GM23338 (cell line): ENCODE results near the gene SLC4A8. TPM values are rescaled to one million over a fixed set of nuclear protein-coding genes. Genes with fewer than 3 reads are reported as not detected.

Experiments
- ATAC-seq: fragments of 200-7000 bp; cut with Tn5 transposase; 3 replicates; pipeline ENCODE4 v1.9.1; 2020
- DNase-seq: peaks from one replicate; pipeline ENCODE4 v3.0.0-alpha.2; 2015; ENCODE audit warnings: low spot score
- H2AFZ ChIP-seq: fragments of 200-600 bp; sonication (generic); 2 replicates; pipeline ENCODE4 v1.8.0; 2016; ENCODE audit warnings: antibody characterized with exemption, mild to moderate bottlenecking, moderate library complexity
- H3F3A ChIP-seq: fragments of 200-600 bp; sonication (generic); replicated peaks from 2 replicates; pipeline ENCODE4 v1.8.0; 2017; ENCODE audit warnings: antibody characterized with exemption, mixed run types, low read depth
- H3K27ac ChIP-seq: fragments of 200-600 bp; sonication (generic); 2 replicates; pipeline ENCODE4 v1.6.1; 2016; ENCODE audit warnings: low read depth
- H3K27me3 ChIP-seq: fragments of 200-600 bp; sonication (generic); 2 replicates; pipeline ENCODE4 v1.8.0; 2016; ENCODE audit warnings: mild to moderate bottlenecking, mixed run types, moderate library complexity; ENCODE audit not compliant: insufficient read depth
- H3K36me3 ChIP-seq: fragments of 200-600 bp; sonication (generic); 2 replicates; pipeline ENCODE4 v1.8.0; 2016; ENCODE audit warnings: mild to moderate bottlenecking; ENCODE audit not compliant: insufficient read depth
- H3K4me1 ChIP-seq: fragments of 200-600 bp; sonication (generic); 2 replicates; pipeline ENCODE4 v1.8.0; 2016; ENCODE audit warnings: mild to moderate bottlenecking, moderate library complexity; ENCODE audit not compliant: insufficient read depth
- H3K4me2 ChIP-seq: fragments of 200-600 bp; sonication (generic); 2 replicates; pipeline ENCODE4 v1.7.1; 2017; ENCODE audit warnings: mixed run types
- H3K4me3 ChIP-seq: fragments of 200-600 bp; sonication (generic); 2 replicates; pipeline ENCODE4 v1.6.1; 2016; ENCODE audit warnings: mixed run types
- H3K79me2 ChIP-seq: fragments of 200-600 bp; sonication (generic); replicated peaks from 2 replicates; pipeline ENCODE4 v1.8.0; 2017; ENCODE audit warnings: mild to moderate bottlenecking; ENCODE audit not compliant: insufficient read depth
- H3K9me2 ChIP-seq: fragments of 200-600 bp; sonication (generic); 2 replicates; pipeline ENCODE4 v1.8.0; 2017; ENCODE audit not compliant: insufficient read depth
- H4K20me1 ChIP-seq: fragments of 200-600 bp; sonication (generic); replicated peaks from 2 replicates; pipeline ENCODE4 v1.8.0; 2017; ENCODE audit warnings: mild to moderate bottlenecking; ENCODE audit not compliant: insufficient read depth
- H3K27ac Mint-ChIP-seq: 2 replicates; pipeline ENCODE4 v1.8.0; 2020; ENCODE audit warnings: inconsistent platforms, mild to moderate bottlenecking, moderate library complexity, mixed read lengths
- H3K27me3 Mint-ChIP-seq: 3 replicates; pipeline ENCODE4 v1.8.0; 2022; ENCODE audit warnings: low read depth, mild to moderate bottlenecking, moderate library complexity, mixed read lengths, inconsistent platforms; ENCODE audit not compliant: insufficient read depth, poor library complexity
- H3K36me3 Mint-ChIP-seq: 3 replicates; pipeline ENCODE4 v1.8.0; 2021; ENCODE audit warnings: low read depth, mild to moderate bottlenecking, inconsistent platforms, moderate library complexity, mixed read lengths
- H3K4me1 Mint-ChIP-seq: 3 replicates; pipeline ENCODE4 v1.8.0; 2020; ENCODE audit warnings: mild to moderate bottlenecking, inconsistent platforms, mixed read lengths
- H3K4me3 Mint-ChIP-seq: 3 replicates; pipeline ENCODE4 v1.8.0; 2021; ENCODE audit warnings: moderate library complexity, mild to moderate bottlenecking, inconsistent platforms, mixed read lengths
- H3K9me3 Mint-ChIP-seq: 3 replicates; pipeline ENCODE4 v1.8.0; 2020; ENCODE audit warnings: moderate library complexity, mild to moderate bottlenecking, inconsistent platforms, mixed read lengths
- CREB1 ChIP-seq: fragments of 250-450 bp; sonication (Bioruptor Pico); IDR thresholded peaks from 2 replicates; pipeline ENCODE4 v1.5.0; 2020; ENCODE audit warnings: low read depth, mild to moderate bottlenecking, moderate library complexity
- CTCF ChIP-seq, 2 experiments: fragments of 200-600 bp in 1 of 2; sonication (generic) in 1 of 2; conservative IDR thresholded peaks; 2 replicates each; pipeline versions ENCODE4 v1.5.1 to v1.6.1; 2016 to 2017; ENCODE audit warnings: antibody characterized with exemption in 2 of 2, low read depth in 2 of 2, mild to moderate bottlenecking in 2 of 2, moderate library complexity in 1 of 2
- EZH2 ChIP-seq: fragments of 200-600 bp; sonication (generic); IDR thresholded peaks from one replicate; pipeline ENCODE4 v1.8.0; 2017; ENCODE audit warnings: antibody characterized with exemption, mild to moderate bottlenecking, low read depth; ENCODE audit not compliant: unreplicated experiment
- EZH2phosphoT487 ChIP-seq: fragments of 200-600 bp; sonication (generic); IDR thresholded peaks from one replicate; pipeline ENCODE4 v1.8.1; 2018; ENCODE audit warnings: antibody characterized with exemption; ENCODE audit not compliant: unreplicated experiment
- JUNB ChIP-seq: IDR thresholded peaks from one replicate; pipeline ENCODE4 v1.6.1; 2016; ENCODE audit warnings: antibody characterized with exemption; ENCODE audit not compliant: unreplicated experiment
- NANOG ChIP-seq: IDR thresholded peaks from 2 replicates; pipeline ENCODE4 v1.6.1; 2016; ENCODE audit warnings: antibody characterized with exemption, borderline replicate concordance
- REST ChIP-seq: IDR thresholded peaks from one replicate; pipeline ENCODE4 v1.6.1; 2018; ENCODE audit warnings: antibody characterized with exemption; ENCODE audit not compliant: unreplicated experiment
- STAT1 ChIP-seq: IDR thresholded peaks from one replicate; pipeline ENCODE4 v1.6.1; 2016; ENCODE audit warnings: antibody characterized with exemption; ENCODE audit not compliant: unreplicated experiment
- ZNF114 ChIP-seq: fragments of 250-450 bp; sonication (Bioruptor Pico); IDR thresholded peaks from 2 replicates; pipeline ENCODE4 v1.5.0; 2020; ENCODE audit warnings: mild to moderate bottlenecking, moderate library complexity
- ZNF331 ChIP-seq: fragments of 250-450 bp; sonication (Bioruptor Pico); IDR thresholded peaks from 2 replicates; pipeline ENCODE4 v1.5.0; 2020; ENCODE audit warnings: low read depth, mild to moderate bottlenecking, moderate library complexity
- polyA plus RNA-seq: library from polyadenylated mRNA; unstranded; fragments of >200 nt; fragmentation: Nextera tagmentation; extraction: Ambion mirVana; gene quantifications from 2 replicates; pipeline ENCODE4 v1.2.1, GENCODE V29; 2016
- total RNA-seq: library from RNA; depleted of rRNA; stranded (reverse); fragments of >200 nt; shearing (Covaris generic); gene quantifications from 2 replicates; pipeline ENCODE4 v1.2.3, GENCODE V29; 2014
- TF ChIP-seq, protein P1 (sequence below): fragments of 250-450 bp; sonication (Bioruptor Pico); IDR thresholded peaks from 2 replicates; pipeline ENCODE4 v1.5.0; 2020; ENCODE audit warnings: mild to moderate bottlenecking, moderate library complexity
- TF ChIP-seq, protein P2 (sequence below): IDR thresholded peaks from 2 replicates; pipeline ENCODE4 v1.6.1; 2016; ENCODE audit warnings: antibody characterized with exemption

Gene SLC4A8
- total and polyA plus RNA-seq, 2 experiments from 2014 or later, result 7.6 to 9.2 TPM

GRCh38 chr12:51401900-51402299 is 22.7 kb upstream of the SLC4A8 start:
- Histone ChIP-seq H2AFZ (no peak overlapping the region), H3K4me3 (no peak overlapping the region), H3K4me2 (no peak overlapping the region), H3K79me2 (no peaks in the 10 kb centered on the region), H3K27ac (no peak overlapping the region), H3K9me2 (no peaks in the 10 kb centered on the region), H3K4me1 (no peaks in the 10 kb centered on the region), H3F3A (no peaks in the 10 kb centered on the region), H3K36me3 (no peaks in the 10 kb centered on the region), H3K27me3 (no peaks in the 10 kb centered on the region), H4K20me1 (no peaks in the 10 kb centered on the region)
- Mint-ChIP-seq H3K9me3 (no peaks in the 10 kb centered on the region), H3K27me3 (peaks cover 2% of the 10 kb centered on the region), H3K4me3 (no peak overlapping the region), H3K36me3 (no peaks in the 10 kb centered on the region), H3K27ac (no peak overlapping the region), H3K4me1 (peaks cover 3% of the 10 kb centered on the region; the same call in 1 of the 3 replicates)
- ATAC-seq (no peak), DNase-seq (no peak)
- TF ChIP-seq CTCF (conservative IDR thresholded peaks at IDR 0.05; ENCODE audit: low read depth in 2 of 2), result no peak
- TF ChIP-seq, protein P1, sequence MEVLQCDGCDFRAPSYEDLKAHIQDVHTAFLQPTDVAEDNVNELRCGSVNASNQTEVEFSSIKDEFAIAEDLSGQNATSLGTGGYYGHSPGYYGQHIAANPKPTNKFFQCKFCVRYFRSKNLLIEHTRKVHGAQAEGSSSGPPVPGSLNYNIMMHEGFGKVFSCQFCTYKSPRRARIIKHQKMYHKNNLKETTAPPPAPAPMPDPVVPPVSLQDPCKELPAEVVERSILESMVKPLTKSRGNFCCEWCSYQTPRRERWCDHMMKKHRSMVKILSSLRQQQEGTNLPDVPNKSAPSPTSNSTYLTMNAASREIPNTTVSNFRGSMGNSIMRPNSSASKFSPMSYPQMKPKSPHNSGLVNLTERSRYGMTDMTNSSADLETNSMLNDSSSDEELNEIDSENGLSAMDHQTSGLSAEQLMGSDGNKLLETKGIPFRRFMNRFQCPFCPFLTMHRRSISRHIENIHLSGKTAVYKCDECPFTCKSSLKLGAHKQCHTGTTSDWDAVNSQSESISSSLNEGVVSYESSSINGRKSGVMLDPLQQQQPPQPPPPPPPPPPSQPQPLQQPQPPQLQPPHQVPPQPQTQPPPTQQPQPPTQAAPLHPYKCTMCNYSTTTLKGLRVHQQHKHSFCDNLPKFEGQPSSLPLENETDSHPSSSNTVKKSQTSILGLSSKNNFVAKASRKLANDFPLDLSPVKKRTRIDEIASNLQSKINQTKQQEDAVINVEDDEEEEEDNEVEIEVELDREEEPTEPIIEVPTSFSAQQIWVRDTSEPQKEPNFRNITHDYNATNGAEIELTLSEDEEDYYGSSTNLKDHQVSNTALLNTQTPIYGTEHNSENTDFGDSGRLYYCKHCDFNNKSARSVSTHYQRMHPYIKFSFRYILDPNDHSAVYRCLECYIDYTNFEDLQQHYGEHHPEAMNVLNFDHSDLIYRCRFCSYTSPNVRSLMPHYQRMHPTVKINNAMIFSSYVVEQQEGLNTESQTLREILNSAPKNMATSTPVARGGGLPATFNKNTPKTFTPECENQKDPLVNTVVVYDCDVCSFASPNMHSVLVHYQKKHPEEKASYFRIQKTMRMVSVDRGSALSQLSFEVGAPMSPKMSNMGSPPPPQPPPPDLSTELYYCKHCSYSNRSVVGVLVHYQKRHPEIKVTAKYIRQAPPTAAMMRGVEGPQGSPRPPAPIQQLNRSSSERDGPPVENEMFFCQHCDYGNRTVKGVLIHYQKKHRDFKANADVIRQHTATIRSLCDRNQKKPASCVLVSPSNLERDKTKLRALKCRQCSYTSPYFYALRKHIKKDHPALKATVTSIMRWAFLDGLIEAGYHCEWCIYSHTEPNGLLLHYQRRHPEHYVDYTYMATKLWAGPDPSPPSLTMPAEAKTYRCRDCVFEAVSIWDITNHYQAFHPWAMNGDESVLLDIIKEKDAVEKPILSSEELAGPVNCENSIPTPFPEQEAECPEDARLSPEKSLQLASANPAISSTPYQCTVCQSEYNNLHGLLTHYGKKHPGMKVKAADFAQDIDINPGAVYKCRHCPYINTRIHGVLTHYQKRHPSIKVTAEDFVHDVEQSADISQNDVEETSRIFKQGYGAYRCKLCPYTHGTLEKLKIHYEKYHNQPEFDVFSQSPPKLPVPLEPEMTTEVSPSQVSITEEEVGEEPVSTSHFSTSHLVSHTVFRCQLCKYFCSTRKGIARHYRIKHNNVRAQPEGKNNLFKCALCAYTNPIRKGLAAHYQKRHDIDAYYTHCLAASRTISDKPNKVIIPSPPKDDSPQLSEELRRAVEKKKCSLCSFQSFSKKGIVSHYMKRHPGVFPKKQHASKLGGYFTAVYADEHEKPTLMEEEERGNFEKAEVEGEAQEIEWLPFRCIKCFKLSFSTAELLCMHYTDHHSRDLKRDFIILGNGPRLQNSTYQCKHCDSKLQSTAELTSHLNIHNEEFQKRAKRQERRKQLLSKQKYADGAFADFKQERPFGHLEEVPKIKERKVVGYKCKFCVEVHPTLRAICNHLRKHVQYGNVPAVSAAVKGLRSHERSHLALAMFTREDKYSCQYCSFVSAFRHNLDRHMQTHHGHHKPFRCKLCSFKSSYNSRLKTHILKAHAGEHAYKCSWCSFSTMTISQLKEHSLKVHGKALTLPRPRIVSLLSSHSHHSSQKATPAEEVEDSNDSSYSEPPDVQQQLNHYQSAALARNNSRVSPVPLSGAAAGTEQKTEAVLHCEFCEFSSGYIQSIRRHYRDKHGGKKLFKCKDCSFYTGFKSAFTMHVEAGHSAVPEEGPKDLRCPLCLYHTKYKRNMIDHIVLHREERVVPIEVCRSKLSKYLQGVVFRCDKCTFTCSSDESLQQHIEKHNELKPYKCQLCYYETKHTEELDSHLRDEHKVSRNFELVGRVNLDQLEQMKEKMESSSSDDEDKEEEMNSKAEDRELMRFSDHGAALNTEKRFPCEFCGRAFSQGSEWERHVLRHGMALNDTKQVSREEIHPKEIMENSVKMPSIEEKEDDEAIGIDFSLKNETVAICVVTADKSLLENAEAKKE, result no peak
- TF ChIP-seq ZNF331 (CRISPR knock-in tag), result no peak
- TF ChIP-seq EZH2phosphoT487, result no peak
- no peak for TF ChIP-seq JUNB
- TF ChIP-seq ZNF114 (CRISPR knock-in tag), result no peak
- TF ChIP-seq CREB1 (CRISPR knock-in tag), result no peak
- TF ChIP-seq EZH2, result no peak
- TF ChIP-seq, protein P2, sequence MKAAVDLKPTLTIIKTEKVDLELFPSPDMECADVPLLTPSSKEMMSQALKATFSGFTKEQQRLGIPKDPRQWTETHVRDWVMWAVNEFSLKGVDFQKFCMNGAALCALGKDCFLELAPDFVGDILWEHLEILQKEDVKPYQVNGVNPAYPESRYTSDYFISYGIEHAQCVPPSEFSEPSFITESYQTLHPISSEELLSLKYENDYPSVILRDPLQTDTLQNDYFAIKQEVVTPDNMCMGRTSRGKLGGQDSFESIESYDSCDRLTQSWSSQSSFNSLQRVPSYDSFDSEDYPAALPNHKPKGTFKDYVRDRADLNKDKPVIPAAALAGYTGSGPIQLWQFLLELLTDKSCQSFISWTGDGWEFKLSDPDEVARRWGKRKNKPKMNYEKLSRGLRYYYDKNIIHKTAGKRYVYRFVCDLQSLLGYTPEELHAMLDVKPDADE, result no peak
- TF ChIP-seq STAT1, result no peak
- no peak for TF ChIP-seq NANOG
- TF ChIP-seq REST, result no peak
